OCI-LY3 (cell line): ENCODE data around the gene SSPN.

Experiments used
- CTCF ChIP-seq: fragments of 200-600, 300-600 bp; sonication (generic); IDR thresholded peaks from 2 replicates; pipeline ENCODE4 v1.5.1; 2014; ENCODE audit warnings: antibody characterized with exemption, low read length, low read depth
- EZH2phosphoT487 ChIP-seq: fragments of 200-600 bp; shearing (Covaris generic); IDR thresholded peaks from 2 replicates; pipeline ENCODE4 v1.6.1; 2018; ENCODE audit warnings: antibody characterized with exemption, mixed run types, low read depth

- no peak for TF ChIP-seq CTCF
- TF ChIP-seq EZH2phosphoT487 = no peak
Observed at GRCh38 chr12:26226122-26226521, 30.7 kb downstream of the SSPN start.
